GM18868 (cell line): ENCODE results near the gene HIPK2.
"Not testable (repeated sequence)": the region's sequence is repeated elsewhere in the genome, so short reads cannot be mapped to it uniquely, and the experiment has no call there.

ENCODE experiments used
- ATAC-seq: cut with Tn5 transposase; IDR thresholded peaks from one replicate; pipeline ENCODE4 v1.9.1; 2021; ENCODE audit warnings: mild to moderate bottlenecking, moderate library complexity; ENCODE audit not compliant: unreplicated experiment

Gene HIPK2

GRCh38 chr7:139635526-139636302, 142.1 kb downstream of the HIPK2 start:
- no peak for ATAC-seq

GRCh38 chr7:139634087-139634486, 143.7 kb downstream of the HIPK2 start:
- no peak for ATAC-seq

- ATAC-seq = no peak
Measured at GRCh38 chr7:139631520-139632031, 146.2 kb downstream of the HIPK2 start.

GRCh38 chr7:139630643-139631519, 146.9 kb downstream of the HIPK2 start:
- no peak for ATAC-seq

- no peak for ATAC-seq
Measured at GRCh38 chr7:139629392-139630082, 148.3 kb downstream of the HIPK2 start.

- ATAC-seq = no peak
Measured at GRCh38 chr7:139627831-139628230, 150.0 kb downstream of the HIPK2 start.

GRCh38 chr7:139626817-139627216, 151.0 kb downstream of the HIPK2 start:
- ATAC-seq = no peak

GRCh38 chr7:139623518-139623917, 154.3 kb downstream of the HIPK2 start:
- ATAC-seq = no peak

GRCh38 chr7:139620676-139621344, 157.0 kb downstream of the HIPK2 start:
- ATAC-seq = peak; percentile 75

- no peak for ATAC-seq
Measured at GRCh38 chr7:139619367-139619657, 158.5 kb downstream of the HIPK2 start.

GRCh38 chr7:139618482-139619366, 159.1 kb downstream of the HIPK2 start:
- no peak for ATAC-seq

- ATAC-seq = no peak
Measured at GRCh38 chr7:139617074-139617473, 160.7 kb downstream of the HIPK2 start.

GRCh38 chr7:139614886-139615285, 162.9 kb downstream of the HIPK2 start:
- no peak for ATAC-seq

GRCh38 chr7:139613971-139614411, 163.8 kb downstream of the HIPK2 start:
- no peak for ATAC-seq

GRCh38 chr7:139611556-139611955, 166.2 kb downstream of the HIPK2 start:
- not testable (repeated sequence) for ATAC-seq

- ATAC-seq = no peak
Measured at GRCh38 chr7:139610595-139610994, 167.2 kb downstream of the HIPK2 start.

GRCh38 chr7:139603896-139604295, 173.9 kb downstream of the HIPK2 start:
- no peak for ATAC-seq

- ATAC-seq = no peak
Measured at GRCh38 chr7:139603282-139603681, 174.5 kb downstream of the HIPK2 start.

GRCh38 chr7:139602143-139602722, 175.6 kb downstream of the HIPK2 start:
- no peak for ATAC-seq
